HG02678 (cell line): ENCODE measurements around the gene ULK3.

Source experiments
- ATAC-seq: cut with Tn5 transposase; IDR thresholded peaks from one replicate; pipeline ENCODE4 v1.9.1; 2021; ENCODE audit warnings: mild to moderate bottlenecking, moderate library complexity; ENCODE audit not compliant: unreplicated experiment

The ULK3 gene

DNA sequence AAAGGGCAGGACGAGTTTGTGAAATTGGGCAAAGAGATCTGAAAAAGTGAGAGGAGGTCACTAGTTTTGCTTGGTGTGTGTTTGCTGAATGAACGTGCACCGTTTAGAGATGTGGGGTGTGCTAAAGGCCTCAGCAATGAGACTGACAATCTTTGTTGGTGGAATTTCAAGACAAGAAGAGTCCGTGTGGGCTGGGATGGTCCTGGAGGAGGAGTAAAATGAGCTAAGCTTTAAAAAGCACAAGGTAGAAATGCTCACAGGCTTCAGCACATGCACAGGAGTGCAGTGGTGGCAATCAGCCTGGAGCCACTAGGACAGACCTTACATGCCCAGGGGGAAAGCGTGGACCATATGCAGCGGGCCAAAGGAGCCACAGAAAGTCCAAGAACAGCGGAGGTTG, 18.0 kb downstream of the ULK3 start:
- no peak for ATAC-seq

DNA sequence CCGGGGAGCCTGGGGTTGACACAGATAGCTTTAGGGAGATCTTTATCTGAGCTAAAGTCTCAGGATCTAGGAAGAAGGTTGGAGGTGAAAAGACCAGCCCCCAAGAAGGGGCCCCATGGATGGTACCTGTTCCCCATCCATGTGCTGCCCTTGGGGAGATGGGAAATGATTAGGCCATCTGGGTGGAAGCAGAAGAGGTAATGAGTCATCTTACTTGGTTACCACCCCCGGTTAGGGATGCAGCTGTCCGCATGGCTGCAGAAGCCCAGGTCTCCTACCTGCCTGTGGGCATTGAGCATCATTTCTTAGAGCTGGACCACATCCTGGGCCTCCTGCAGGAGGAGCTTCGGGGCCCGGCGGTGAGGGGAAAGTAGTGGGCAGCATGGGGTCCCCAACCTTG, 19.6 kb downstream of the ULK3 start:
- no peak for ATAC-seq

DNA sequence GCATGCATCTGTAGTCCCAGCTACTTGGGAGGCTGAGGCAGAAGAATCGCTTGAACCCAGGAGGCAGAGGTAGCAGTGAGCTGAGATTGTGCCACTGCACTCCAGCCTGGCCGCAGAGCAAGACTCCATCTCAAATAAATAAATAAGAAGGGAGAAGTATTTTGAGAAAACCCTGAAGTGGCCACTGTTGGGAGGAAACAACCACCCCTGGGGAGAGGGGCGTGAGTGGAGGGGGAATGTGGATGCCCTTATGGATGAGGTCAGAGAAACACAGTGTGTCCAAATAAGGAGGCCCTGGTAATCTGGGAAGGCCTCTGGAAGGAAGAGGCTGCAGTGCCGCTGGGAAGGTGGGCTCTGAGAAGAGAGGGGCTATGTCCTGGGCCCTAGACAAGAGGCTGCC, 20.7 kb downstream of the ULK3 start:
- no peak for ATAC-seq

DNA sequence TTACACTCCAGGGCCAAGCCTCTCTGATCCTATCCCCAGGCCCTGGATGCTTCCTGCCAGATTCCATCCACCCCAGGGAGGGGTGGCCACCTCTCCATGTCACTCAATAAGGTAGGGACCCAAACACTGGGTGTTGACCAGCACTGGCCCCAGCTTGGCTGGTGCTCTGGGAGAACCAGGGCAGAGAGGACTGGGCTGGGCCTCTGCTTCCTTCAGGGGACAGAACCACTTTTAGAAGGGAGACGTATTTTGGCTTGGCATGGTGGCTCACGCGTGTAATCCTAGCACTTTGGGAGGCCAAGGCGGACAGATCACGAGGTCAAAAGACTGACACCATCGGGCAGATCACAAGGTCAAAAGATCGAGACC, 21.2 kb downstream of the ULK3 start:
- ATAC-seq = no peak

DNA sequence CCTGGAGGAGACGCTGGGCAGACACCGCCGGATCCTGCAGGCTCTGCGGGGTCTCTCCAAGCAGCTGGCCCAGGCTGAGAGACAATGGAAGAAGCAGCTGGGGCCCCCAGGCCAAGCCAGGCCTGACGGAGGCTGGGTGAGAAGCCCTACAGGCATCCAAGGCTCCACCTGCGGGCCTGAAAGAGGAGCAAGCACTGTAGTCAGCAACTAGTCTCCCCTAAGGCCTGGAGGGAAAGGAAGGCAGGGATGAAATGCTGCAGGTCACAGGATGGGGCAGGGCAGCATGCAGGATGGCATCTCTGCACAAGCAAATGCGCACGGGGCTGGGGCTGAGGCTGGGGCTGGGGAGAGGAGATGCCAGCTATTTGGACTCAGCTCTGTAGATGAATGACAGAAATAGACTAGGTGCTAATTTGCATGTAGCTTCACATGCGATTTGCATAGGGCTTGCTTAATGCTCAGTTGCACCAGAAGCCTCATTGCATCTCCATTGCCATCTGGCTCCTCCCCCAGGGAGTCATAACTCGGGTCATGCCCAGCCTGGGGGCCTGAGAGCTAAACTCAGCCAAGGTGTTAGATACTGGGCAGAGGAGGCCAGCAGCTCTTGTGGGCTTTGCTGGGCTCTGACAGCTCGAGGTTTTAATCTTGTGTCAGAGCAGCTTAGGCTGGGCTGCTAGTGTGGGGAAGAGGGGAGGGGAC, 21.7 kb downstream of the ULK3 start:
- ATAC-seq = peak; percentile 72

DNA sequence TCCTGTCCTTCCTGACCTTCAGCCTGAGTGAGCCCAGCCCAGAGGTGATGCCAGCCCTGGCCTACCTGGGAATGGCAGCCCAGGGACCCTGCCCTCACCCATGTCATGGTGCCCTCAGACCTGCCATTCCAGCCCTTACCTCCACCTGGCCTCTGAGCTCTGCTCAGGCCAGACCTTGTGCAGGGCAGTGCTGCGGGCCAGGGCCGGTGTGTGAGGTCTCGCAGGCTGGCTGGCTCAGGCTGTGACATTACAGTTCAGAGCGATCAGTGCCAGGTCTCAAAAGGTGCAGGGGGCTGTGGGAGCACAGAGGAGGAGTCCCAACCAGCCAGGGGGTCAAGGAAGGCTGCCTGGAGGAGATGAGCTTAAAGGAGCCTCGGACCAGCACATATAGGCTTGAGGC, 22.9 kb downstream of the ULK3 start:
- ATAC-seq = no peak

DNA sequence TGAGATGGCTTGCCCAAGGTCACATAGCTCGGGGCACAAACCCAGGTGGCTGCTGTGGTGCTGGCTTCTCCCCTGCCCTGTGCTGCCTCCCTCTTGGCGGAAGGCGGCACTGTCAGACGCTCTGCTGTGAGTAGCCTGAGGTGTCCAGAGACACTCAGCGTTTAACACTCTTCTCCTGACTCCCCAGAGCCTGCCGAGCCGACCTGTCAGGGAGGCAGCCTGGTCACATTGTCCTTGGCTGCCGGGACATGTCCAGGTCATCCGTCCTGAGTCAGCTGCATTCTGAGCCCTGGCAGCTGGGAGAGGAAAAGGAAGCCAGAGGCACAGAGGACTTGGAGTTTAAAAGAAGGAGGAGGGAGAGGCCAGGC, 25.6 kb downstream of the ULK3 start:
- no peak for ATAC-seq

DNA sequence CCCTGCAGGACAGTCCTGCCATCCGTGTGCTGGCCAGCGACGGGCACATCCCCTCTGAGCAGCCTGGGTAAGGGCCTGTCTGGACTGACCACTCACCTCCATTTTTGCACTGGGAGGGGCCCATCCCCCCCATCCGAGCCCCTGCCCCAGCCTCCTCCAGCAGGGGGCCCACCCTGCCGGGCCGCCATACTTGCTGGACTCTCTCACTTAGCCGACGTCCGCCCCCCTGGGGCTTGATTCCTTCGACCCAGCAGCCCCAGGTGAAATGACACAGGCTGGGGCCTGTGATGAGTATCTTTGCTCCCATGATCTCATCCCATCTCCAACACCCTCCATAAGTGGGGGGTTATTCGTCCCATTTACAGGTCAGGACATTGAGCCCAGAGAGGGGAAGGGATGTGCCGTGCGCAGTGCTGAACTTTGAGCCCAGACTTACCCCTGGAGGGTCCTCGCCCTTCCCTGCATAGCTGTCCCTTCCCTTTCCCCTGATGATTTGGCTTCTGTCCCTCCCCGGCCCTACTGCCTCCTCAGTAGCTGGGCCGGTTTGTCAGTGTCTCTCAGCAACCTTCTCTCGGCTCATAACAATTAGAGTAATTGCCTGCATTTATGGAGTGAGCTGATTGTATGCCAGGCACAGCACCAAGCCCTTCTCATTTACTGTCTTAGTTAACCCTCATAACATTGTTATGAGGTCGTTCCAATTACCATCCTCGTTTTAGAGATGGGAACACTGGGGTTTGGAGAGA, 26.2 kb downstream of the ULK3 start:
- no peak for ATAC-seq

DNA sequence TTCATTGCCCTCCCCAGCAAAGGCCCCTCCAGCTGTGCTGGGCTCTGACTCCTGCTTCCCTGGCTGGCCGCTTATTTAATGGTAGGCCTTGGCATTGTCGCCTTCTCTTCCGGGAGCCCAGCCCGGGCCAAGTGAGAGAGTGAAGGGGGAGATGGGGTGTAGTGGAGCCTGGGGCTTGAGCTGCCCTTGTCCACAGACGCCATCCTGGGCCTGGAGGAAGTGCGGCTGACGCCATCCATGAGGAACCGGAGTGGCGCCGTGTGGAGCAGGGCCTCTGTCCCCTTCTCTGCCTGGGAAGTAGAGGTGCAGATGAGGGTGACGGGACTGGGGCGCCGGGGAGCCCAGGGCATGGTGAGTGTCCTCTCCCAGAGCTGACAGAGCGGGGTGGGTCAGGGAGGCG, 27.0 kb downstream of the ULK3 start:
- no peak for ATAC-seq

DNA sequence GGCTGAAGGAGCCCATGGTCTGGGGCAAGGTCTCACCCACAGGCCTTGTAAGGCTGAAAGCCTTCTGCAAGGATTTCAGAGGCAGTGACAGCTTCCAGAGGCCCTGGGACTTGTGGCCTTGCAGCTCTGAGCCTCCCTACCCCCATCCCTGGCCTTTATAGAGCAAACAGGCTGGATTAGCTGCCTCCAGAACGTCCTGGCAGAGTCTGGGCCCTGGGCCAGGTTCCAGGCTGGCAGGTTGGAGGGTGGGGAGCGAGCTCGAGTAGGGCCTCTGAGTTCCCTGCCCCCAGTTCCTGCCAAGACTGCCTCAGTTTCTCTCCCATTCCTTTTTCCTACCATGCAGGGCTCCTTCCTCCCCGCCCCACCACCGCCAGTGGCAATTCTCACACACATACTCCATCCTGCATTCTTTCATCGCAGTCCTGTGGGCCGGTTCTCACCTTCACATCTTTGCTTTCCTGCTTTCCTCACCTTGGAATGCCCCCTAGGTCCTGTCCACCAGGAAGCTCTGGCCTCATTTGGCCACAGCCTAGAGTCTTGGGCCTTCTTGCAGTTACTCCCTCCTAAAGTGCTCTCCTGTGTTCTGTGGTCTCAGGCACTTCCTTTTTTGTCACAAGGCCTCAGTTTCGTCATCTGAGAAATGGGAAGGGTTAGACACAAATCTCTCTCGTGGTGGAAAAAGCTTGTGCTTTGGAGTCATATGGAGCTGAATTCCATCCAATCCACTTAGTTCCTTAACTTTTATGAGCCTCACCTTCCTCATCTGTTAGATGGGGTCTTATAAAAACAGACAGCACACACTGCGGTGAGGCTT, 27.6 kb downstream of the ULK3 start:
- no peak for ATAC-seq

DNA sequence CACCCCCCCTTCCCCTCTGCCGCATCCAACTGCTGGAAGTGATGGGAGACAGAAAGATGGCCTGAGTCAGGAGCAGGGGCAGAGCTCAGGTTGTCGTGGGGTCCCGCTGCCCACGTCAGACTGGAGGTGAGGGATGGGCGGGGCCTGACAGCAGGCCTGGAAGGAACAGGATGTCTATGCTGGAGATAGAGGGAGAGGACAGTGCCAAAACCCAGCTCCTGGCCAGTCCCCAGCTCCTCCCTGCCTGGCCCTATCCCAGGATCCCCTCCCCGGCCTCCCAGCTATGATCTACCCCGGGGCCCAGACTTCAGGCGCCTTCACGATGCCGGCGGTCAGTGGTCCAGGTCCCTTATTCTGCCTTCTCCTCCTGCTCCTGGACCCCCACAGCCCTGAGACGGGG, 30.4 kb downstream of the ULK3 start, which contains the start of gene LMAN1L:
LMAN1L (plus strand) TSS at position 303 of the 400 bp plus-strand sequence; CDS start at position 323, 20 bp downstream.
- no peak for ATAC-seq

DNA sequence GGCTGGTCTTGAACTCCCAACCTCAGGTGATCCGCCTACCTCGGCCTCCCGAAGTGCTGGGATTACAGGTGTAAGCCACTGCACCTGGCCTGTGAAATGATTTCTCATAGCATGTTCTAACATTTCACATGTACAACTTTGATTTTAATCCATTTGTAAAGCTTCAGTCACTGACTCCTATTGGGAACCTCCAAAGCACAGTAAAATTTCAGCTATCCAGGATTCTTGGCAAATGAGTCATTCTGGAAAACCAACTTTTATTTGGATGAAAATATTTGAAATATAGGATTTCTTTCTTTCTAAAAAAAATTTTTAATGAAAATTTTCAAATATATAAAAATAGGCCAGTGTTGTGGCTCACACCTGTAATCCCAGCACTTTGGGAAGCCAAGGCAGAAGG, 33.0 kb downstream of the ULK3 start:
- no peak for ATAC-seq

DNA sequence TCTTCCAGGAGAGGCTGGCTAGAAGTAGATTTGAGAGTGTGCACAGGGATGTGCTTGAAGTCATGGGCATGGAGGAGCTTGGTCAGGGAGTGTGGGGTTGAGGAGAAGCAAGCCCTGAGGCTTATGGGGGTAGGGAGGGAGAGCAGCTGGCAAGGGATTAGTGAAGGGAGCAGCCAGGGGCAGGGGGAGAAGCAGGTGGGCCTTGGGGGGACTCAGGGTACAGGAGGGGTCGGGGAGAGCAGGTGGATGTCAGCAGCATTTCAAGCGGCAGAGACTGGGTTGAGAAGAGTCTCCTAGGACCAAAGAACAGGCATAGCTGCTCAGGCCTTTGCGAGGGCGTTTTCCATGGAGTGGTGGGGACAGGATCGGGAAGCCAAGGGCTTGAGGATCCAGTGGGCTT, 33.7 kb downstream of the ULK3 start:
- no peak for ATAC-seq

DNA sequence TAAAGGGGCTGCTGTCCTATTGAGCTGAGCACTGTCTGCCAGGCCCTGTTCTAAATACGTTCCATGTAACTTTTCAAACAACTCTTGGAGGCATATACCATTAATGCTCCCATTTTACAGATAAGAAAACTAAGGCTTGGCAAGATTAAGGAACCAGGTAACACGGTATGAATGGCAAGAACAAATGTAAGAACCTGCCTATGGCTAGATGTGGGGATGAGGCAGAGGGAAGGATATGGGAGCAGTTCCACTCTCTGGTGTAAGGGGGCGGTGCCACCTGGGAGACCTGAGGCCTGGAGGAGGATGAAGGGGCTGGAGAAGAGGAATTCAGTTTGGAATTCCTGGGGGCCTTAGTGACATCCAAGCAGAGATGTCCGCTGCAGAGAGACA, 34.1 kb downstream of the ULK3 start:
- ATAC-seq = no peak

DNA sequence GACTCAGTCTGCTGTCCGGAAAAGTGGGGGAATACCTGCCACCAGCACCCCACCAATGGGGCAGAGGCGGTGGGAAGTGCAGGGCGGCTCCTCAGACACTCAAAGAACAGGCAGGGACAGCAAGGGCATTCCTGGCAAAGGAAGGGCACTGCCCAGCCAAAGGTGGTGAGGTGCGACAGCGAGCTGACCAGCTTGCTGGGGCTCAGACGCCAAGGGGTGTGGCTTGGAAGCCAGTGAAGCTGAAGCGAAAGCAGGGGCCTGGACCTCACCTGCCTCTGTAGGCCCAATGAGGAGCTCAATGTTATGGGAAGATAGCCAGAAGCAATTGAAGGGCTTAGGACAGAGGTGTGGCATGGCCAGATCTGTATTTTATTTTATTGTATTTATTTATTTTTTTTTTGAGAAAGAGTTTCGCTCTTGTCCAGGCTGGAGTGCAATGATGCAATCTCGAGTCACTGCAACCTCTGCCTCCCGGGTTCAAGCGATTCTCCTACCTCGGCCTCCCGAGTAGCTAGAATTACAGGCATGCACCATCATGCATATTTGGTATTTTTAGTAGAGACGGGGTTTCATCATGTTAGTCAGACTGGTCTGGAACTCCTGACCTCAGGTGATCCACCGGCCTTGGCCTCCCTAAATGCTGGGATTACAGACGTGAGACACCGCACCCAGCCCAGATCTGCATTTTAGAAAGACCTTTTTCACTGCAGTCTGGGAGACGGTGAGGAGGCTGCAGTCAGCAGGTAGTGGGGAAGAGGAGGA, 34.7 kb downstream of the ULK3 start:
- ATAC-seq = no peak

DNA sequence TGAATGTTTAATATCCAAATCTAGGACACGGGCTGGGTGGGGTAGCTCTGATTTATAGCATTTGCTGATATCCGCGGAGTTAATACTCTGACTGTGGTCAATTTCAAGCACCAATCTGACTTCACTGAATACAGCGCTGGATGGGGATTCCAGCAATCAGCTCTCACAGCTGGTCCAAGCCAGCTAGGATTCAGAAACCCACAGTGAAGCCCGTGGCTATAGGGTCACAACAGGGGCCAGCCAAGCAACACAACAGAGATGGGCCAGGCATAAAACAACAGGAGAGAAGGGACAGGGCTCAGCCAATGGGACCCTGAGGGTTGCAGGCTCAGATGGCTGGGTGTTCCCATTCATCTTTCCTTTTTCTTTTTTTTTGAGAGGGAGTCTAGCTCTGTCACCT, 35.7 kb downstream of the ULK3 start:
- no peak for ATAC-seq

DNA sequence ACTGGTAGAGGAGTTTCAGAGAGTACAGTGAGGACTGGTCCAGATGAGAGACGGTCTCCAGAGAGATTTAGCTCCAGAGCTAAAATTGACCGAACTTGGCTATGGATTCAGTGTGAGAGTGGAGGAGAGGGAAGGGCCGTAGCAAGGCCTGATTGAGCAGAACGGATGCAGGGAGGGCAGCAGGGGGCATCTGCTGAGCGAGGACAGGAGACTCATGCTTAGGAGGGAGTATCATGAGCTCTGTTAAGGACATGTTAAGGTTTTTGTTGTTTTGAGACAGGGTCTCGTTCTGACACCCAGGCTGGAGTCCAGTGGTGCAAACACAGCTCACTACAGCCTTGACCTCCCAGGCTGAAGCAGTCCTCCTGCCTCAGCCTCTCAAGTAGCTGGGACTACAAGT, 38.0 kb downstream of the ULK3 start:
- ATAC-seq = no peak

DNA sequence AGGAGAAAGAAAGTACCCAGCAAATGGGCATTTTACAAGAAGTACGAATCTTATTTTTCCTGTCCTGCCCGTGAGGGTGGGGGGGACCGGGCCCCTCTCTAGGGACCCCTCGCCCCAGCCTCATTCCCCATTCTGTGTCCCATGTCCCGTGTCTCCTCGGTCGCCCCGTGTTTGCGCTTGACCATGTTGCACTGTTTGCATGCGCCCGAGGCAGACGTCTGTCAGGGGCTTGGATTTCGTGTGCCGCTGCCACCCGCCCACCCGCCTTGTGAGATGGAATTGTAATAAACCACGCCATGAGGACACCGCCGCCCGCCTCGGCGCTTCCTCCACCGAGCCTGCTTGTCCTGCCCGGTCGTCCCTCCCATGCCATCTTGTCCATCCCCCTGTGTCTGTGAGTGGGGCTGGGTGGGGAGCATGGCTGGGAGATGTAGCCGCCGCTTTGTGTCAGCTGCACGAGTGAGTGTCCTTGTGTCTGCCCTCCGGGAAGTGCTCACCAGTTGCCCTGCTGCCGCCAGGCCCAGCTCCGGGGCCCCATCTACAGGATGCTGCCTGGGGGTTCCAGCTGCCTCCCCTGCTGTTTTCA, 40.0 kb downstream of the ULK3 start:
- ATAC-seq = no peak

DNA sequence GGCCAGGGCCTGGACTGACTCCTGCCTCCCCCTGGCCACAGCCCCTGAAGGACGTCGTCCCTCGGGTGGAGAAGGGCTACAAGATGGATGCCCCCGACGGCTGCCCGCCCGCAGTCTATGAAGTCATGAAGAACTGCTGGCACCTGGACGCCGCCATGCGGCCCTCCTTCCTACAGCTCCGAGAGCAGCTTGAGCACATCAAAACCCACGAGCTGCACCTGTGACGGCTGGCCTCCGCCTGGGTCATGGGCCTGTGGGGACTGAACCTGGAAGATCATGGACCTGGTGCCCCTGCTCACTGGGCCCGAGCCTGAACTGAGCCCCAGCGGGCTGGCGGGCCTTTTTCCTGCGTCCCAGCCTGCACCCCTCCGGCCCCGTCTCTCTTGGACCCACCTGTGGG, 40.7 kb downstream of the ULK3 start:
- no peak for ATAC-seq

DNA sequence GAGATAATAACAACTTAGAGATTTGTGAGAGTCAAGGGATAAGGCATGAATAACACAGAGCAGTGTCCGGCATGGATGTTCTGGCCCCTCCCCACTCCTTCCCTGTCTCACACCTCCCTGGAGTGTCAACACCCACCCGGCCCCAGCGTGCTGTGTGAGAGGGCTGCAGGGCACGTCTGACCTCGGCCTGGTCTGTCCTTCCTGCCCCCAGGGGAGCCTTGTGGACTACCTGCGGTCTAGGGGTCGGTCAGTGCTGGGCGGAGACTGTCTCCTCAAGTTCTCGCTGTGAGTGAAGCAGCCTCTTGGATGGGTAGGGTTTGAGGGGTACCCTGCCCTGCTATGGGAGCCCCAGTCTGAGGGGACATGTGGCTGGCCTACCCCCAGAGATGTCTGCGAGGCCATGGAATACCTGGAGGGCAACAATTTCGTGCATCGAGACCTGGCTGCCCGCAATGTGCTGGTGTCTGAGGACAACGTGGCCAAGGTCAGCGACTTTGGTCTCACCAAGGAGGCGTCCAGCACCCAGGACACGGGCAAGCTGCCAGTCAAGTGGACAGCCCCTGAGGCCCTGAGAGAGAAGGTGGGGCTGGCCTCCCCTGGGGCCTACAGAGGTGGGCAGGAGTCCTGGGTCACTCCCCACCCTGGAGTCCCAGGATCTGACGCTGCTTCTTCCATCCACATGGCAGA, 41.5 kb downstream of the ULK3 start:
- no peak for ATAC-seq
